ENCODE results near the gene ASAP3. TPM values are rescaled to one million over a fixed set of nuclear protein-coding genes. Genes with fewer than 3 reads are reported as not detected.

Gene ASAP3
- total and polyA plus RNA-seq, 2 of the 4 experiments (the other 2 are of a cell fraction): 18.6 to 18.8 TPM

GRCh38 chr1:23530747-23531561 is 47.0 kb upstream of the ASAP3 start, which contains the start of gene E2F2 (continued):
- TF ChIP-seq SMC3 (IDR thresholded peaks at IDR 0.05; ENCODE audit: low read depth, low read length): no peak
- TF ChIP-seq, protein P1, sequence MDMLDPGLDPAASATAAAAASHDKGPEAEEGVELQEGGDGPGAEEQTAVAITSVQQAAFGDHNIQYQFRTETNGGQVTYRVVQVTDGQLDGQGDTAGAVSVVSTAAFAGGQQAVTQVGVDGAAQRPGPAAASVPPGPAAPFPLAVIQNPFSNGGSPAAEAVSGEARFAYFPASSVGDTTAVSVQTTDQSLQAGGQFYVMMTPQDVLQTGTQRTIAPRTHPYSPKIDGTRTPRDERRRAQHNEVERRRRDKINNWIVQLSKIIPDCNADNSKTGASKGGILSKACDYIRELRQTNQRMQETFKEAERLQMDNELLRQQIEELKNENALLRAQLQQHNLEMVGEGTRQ (IDR thresholded peaks at IDR 0.05; ENCODE audit: low read depth, low read length): no peak
